ENCODE data around the gene RFX8.

GRCh38 chr2:101500860-101501259 is 25.9 kb upstream of the RFX8 start:
- TF ChIP-seq CTCF (IDR thresholded peaks at IDR 0.05) (no peak), POLR2A (IDR thresholded peaks at IDR 0.05) (no peak)

All from transverse colon (tissue), 3 donors.